GM12878 (cell line): Measurements from ENCODE around the gene KIAA0930.

Source experiments
- KDM1A ChIP-seq: fragments of 200-600 bp; sonication (generic); IDR thresholded peaks from 2 replicates; pipeline ENCODE4 v1.6.1; 2016; ENCODE audit warnings: borderline replicate concordance
- MXI1 ChIP-seq: fragments of 150-350 bp; IDR thresholded peaks from 2 replicates; pipeline ENCODE4 v1.6.1; 2011; ENCODE audit warnings: low read depth, mild to moderate bottlenecking, inconsistent platforms, low read length, improper control_type of control experiment
- NFIC ChIP-seq: IDR thresholded peaks from 2 replicates; pipeline ENCODE4 v1.6.1; 2012; ENCODE audit warnings: low read depth, mild to moderate bottlenecking, inconsistent platforms, low read length, moderate library complexity
- POLR2AphosphoS5 ChIP-seq: IDR thresholded peaks from 2 replicates; pipeline ENCODE4 v1.6.1; 2011; ENCODE audit warnings: mild to moderate bottlenecking, low read length, inconsistent platforms
- RCOR1 ChIP-seq: conservative IDR thresholded peaks from 2 replicates; pipeline ENCODE4 v1.6.1; 2012; ENCODE audit warnings: low read depth, low read length, improper control_type of control experiment
- RELA ChIP-seq: fragments of 450-650 bp; IDR thresholded peaks from 2 replicates; pipeline ENCODE4 v1.8.0; 2014; ENCODE audit warnings: borderline replicate concordance; ENCODE audit not compliant: partially characterized antibody
- SPI1 ChIP-seq: IDR thresholded peaks from 2 replicates; pipeline ENCODE4 v1.6.1; 2011; ENCODE audit warnings: low read depth, mild to moderate bottlenecking, low read length, moderate library complexity, borderline replicate concordance; ENCODE audit not compliant: insufficient read depth
- TCF12 ChIP-seq: IDR thresholded peaks from 2 replicates; pipeline ENCODE4 v1.6.1; 2011; ENCODE audit warnings: low read depth, mild to moderate bottlenecking, low read length
- TF ChIP-seq, protein P1 (sequence below), 3 experiments: IDR thresholded peaks in 2 of 3; conservative IDR thresholded peaks in 1 of 3; 2 replicates each; pipeline ENCODE4 v1.5.1; 2011; ENCODE audit warnings: low read depth in 3 of 3, low read length in 3 of 3, mild to moderate bottlenecking in 3 of 3, control low read depth in 2 of 3, moderate library complexity in 2 of 3, inconsistent platforms in 1 of 3, mixed read lengths in 1 of 3; ENCODE audit not compliant: control insufficient read depth in 2 of 3, insufficient read depth in 1 of 3; ENCODE audit errors: extremely low read depth in 1 of 3
- TF ChIP-seq, protein P2 (sequence below): IDR thresholded peaks from 2 replicates; pipeline ENCODE4 v1.6.1; 2012; ENCODE audit warnings: mild to moderate bottlenecking, low read depth, low read length

DNA sequence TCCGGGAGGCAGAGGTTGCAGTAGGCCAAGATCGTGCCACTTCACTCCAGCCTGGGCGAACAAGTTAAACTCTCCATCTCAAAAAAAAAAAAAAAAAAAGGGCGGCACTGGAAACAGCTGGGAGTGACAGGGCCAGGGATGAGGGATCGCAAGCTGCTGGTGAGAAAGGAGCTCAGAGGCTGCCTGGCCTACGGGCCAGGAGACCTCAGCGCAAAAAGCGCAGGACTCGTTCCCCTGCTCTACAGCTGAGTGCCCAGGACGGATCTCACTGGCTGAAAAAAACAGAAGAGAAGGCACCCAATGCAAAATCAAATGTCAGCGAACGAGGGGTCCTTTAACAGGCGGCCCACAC lies 77.6 kb downstream of the KIAA0930 start:
- TF ChIP-seq, protein P1, sequence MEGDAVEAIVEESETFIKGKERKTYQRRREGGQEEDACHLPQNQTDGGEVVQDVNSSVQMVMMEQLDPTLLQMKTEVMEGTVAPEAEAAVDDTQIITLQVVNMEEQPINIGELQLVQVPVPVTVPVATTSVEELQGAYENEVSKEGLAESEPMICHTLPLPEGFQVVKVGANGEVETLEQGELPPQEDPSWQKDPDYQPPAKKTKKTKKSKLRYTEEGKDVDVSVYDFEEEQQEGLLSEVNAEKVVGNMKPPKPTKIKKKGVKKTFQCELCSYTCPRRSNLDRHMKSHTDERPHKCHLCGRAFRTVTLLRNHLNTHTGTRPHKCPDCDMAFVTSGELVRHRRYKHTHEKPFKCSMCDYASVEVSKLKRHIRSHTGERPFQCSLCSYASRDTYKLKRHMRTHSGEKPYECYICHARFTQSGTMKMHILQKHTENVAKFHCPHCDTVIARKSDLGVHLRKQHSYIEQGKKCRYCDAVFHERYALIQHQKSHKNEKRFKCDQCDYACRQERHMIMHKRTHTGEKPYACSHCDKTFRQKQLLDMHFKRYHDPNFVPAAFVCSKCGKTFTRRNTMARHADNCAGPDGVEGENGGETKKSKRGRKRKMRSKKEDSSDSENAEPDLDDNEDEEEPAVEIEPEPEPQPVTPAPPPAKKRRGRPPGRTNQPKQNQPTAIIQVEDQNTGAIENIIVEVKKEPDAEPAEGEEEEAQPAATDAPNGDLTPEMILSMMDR (IDR thresholded peaks at IDR 0.05 in 2 of 3, conservative IDR thresholded peaks at IDR 0.05 in 1 of 3; ENCODE audit: control insufficient read depth in 2 of 3, extremely low read depth in 1 of 3, insufficient read depth in 1 of 3, low read depth in 3 of 3, low read length in 3 of 3) = no peak
- no peak for TF ChIP-seq KDM1A
- no peak for TF ChIP-seq RCOR1
- no peak for TF ChIP-seq NFIC
- no peak for TF ChIP-seq TCF12
- no peak for TF ChIP-seq SPI1
- TF ChIP-seq, protein P2, sequence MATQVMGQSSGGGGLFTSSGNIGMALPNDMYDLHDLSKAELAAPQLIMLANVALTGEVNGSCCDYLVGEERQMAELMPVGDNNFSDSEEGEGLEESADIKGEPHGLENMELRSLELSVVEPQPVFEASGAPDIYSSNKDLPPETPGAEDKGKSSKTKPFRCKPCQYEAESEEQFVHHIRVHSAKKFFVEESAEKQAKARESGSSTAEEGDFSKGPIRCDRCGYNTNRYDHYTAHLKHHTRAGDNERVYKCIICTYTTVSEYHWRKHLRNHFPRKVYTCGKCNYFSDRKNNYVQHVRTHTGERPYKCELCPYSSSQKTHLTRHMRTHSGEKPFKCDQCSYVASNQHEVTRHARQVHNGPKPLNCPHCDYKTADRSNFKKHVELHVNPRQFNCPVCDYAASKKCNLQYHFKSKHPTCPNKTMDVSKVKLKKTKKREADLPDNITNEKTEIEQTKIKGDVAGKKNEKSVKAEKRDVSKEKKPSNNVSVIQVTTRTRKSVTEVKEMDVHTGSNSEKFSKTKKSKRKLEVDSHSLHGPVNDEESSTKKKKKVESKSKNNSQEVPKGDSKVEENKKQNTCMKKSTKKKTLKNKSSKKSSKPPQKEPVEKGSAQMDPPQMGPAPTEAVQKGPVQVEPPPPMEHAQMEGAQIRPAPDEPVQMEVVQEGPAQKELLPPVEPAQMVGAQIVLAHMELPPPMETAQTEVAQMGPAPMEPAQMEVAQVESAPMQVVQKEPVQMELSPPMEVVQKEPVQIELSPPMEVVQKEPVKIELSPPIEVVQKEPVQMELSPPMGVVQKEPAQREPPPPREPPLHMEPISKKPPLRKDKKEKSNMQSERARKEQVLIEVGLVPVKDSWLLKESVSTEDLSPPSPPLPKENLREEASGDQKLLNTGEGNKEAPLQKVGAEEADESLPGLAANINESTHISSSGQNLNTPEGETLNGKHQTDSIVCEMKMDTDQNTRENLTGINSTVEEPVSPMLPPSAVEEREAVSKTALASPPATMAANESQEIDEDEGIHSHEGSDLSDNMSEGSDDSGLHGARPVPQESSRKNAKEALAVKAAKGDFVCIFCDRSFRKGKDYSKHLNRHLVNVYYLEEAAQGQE = no peak
- TF ChIP-seq RELA = no peak
- TF ChIP-seq MXI1 = no peak
- no peak for TF ChIP-seq POLR2AphosphoS5
